GM21367 (cell line): ENCODE results near the gene XRRA1.
"Not testable (repeated sequence)": the region's sequence is repeated elsewhere in the genome, so short reads cannot be mapped to it uniquely, and the experiment has no call there.

Source experiments
- ATAC-seq: cut with Tn5 transposase; IDR thresholded peaks from one replicate; pipeline ENCODE4 v1.9.1; 2021; ENCODE audit not compliant: unreplicated experiment

Gene XRRA1

DNA sequence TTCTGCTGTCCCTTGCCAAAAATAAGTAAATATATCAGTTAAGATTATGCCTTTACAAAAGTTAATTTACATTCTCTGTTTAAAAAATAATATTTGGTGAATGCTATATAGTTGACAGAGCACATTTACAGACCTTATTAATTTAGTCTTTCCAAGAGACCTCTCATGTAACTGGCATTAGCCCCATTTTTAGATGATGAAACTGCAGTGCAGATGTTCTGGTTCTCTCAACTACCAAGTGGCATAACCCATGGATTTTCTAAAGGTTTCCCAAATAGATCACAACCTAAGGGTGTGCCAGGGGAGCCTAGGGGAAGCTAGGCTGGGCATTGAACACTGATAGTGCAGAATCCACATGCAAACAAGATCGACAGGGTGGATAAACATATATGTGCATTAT, 111.7 kb downstream of the XRRA1 start:
- no peak for ATAC-seq

- no peak for ATAC-seq
Measured at GRCh38 chr11:74826901-74827300, 122.0 kb downstream of the XRRA1 start.

DNA sequence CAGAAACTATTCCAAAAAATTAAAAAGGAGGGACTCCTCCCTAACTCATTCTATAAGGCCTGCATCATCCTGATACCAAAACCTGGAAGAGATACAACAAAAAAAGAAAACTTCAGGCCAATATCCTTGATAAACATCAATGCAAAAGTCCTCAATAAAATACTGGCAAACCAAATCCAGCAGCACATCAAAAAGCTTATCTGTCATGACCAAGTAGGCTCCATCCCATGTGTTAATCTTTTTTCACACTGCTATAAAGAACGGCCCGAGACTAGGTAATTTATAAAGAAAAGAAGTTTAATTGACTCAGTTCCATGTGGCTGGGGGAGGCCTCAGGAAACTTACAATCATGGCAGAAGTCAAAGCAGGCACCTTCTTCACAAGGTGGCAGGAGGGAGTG, 123.3 kb downstream of the XRRA1 start:
- not testable (repeated sequence) for ATAC-seq

DNA sequence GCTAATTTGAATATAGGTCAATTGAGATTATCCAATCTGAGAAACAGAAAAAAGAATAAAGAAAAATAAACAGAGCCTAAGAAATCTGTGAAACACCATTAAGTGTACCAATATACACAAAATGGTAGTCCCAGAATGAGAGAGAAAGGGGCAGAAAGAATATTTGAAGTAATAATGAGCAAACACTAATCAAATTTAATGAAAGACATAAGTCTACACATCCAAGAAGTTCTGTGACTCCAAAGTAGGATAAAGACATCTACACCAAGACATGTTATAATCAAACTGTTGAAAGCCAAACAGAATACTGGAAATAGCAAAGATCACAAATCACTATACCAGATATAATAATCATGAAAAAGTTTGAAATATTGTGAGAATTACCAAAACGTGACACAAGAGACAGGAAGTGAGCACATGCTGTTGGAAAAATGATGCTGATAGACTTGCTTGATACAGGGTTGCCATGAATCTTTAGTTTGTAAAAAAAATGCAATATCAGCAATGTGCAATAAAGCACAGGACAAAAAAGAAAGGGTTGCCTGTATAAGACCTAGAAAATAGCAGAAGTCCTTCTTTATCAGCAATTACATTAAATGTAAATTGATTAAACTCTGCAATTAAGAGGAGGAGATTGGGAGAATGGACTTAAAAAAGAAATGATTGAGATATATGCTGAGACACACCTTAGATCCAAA, 124.5 kb downstream of the XRRA1 start:
- no peak for ATAC-seq

DNA sequence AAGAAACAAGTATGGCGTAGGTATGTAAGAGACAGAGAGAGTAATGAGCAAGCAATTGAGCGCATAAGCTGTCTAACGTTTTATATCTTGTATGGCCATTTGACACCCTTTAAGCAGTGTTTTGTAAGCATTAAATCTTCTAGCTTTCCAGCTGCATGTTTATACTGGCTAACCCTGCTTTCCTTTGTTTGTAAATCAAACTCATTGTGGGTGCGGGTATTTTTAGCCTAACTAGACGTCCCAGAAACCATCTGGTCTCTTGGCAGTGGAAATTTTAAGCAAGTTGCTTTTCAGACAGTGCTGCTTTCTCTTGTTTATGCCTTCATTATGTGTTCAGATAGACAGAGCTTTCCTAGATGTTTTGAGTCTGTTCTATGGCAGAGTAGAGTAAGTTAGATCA, 126.7 kb downstream of the XRRA1 start:
- no peak for ATAC-seq

DNA sequence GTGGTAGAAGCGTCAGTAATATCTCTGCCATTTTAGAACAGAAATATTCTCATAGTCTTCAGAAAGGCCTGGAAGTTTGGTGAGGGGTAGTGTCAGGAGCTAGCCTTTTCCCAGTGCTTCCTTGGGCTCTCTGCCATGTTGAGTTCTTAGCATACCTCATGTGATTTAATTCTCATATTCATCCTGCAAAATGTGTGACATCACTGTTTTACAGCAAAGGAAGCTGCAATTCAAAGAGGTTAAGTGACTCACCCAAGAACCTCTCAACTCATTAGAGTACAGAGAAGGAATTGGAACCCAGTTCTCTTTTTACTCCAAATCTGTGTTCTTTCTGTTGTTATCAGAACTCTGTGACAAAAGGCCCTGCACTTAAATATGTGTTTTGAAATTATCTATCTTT, 128.1 kb downstream of the XRRA1 start:
- ATAC-seq: no peak

DNA sequence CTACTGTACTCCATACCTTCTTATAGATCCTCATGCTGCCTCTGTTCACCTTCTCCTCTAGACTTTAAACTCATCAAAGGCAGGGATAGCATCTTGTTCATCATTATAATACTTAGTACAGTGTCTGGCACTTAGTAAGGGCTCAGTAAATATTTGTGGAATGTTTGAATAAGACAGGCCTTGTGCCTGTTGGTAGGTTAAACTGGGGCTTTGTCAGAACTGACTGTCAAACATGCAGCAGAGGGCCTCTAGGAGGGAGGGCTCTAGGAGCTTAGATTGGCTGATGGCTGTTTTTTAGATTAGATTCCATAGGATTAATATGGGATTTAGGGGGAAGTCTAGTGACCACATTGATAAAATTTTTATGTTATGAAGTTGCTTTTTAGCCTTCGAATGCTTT, 129.5 kb downstream of the XRRA1 start:
- no peak for ATAC-seq

DNA sequence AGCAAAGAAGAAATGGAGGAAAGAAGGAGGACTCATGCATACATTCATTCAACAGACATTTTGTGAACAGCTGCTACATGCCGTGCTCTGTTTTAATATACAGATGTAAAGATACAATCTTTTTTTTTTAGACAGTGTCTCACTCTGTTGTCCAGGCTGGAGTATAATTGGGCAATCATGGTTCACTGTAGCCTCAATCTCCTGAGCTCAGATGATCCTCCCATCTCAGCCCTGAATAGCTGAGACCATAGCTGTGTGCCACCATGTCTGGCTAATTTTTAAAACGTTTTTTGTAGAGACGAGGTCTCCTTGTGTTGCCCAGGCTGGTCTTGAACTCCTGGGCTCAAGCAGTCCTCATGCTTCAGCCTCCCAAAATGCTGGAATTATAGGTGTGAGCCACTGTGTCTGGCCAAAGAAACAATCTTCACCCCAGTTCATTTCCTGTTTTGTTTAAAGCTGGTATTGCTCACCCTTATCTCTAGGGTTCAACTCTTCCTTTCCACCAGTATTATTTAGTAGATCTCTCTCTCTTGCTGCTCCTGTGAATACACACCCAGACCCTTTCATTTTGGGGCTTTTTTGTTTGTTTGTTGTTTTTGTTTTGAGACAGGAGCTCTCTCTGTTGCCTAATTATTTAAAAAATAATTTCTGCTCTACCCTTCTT, 130.5 kb downstream of the XRRA1 start:
- ATAC-seq: no peak

- ATAC-seq: no peak
Measured at GRCh38 chr11:74816664-74817063, 132.2 kb downstream of the XRRA1 start.

DNA sequence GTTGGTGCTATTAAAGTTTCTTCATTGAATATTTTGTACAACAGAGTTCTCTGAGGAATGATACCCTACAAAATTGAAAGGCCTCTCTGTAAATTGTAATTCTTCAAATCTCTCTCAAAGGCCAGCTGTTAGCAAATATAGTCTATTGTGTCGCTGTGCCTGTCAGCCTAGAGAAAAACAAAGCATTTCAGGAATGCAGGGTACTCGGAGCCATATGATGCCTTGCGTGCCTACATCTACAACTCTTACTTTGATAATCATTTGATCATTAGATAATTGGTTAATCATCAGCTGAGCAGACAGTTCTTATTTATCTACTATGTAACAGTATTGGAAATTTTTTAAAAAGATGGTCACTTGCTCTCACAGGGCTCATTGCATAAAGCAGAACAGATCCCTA, 132.9 kb downstream of the XRRA1 start:
- ATAC-seq: no peak

- no peak for ATAC-seq
Measured at GRCh38 chr11:74809801-74810200, 139.1 kb downstream of the XRRA1 start.

- ATAC-seq: no peak
Measured at GRCh38 chr11:74806267-74806666, 142.6 kb downstream of the XRRA1 start.

DNA sequence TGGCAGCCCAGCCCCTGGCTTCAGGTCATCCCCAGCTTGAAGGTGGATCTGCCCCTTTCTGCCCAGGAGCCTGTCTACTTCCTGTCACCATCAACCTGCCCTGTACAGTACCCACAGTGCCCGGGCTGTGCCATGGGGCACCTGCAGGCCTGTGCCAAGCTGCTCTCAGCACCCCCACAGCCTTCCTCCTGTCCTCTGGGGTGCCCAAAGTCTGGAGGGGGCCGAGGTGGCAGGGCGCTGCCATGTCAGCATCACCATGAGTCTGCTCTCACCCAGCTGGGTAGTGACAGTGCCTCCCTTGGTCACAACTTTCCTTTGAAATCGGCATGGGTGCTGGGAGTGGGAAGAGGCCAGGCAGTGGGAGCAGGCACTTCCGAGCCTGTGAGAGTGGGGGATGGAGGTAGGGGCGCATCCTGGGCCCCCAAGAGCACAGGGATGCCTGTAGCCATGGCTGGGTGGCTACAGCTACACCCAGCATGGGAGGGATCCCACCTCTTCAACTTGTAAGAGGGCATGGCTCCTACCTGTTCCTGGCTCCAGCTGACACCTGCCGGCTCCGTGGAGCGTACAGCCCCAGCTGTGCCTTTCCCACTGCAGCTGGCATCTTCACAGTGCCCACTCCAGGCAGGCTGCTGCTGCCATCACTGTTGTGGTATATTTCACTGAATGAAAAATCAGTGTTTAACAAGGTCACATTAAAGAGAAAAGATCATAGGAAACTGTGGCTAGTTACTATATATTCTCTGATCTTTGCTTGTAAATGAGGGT, 157.4 kb downstream of the XRRA1 start:
- ATAC-seq: no peak
